Endometrium (tissue), 2 donors: ENCODE data around the gene CAMK2B.

ENCODE experiments used
- FAIRE-seq: peaks from 2 replicates; lab custom pipeline; 2012; peaks lifted over from hg19 to GRCh38; lab: Jason Lieb, UNC
- donor health status: control.
- donor health status: control.

The CAMK2B gene

GRCh38 chr7:44325201-44325671 lies at the start of gene CAMK2B:
CAMK2B (minus strand) TSS chr7:44325594; CDS start chr7:44325421, 173 bp downstream.
- FAIRE-seq: no peak

GRCh38 chr7:44374007-44374763 lies 48.8 kb upstream of the CAMK2B start:
- FAIRE-seq: no peak

- no peak for FAIRE-seq
Measured at GRCh38 chr7:44373418-44373740, 48.0 kb upstream of the CAMK2B start.

- peak; percentile 35 for FAIRE-seq
Measured at GRCh38 chr7:44372560-44373417, 47.4 kb upstream of the CAMK2B start.

- no peak for FAIRE-seq
Measured at GRCh38 chr7:44368885-44369284, 43.5 kb upstream of the CAMK2B start.

- FAIRE-seq: no peak
Measured at GRCh38 chr7:44368455-44368854, 43.1 kb upstream of the CAMK2B start.

GRCh38 chr7:44367475-44368043 lies 42.2 kb upstream of the CAMK2B start:
- no peak for FAIRE-seq

GRCh38 chr7:44366986-44367385 lies 41.6 kb upstream of the CAMK2B start:
- FAIRE-seq: no peak

GRCh38 chr7:44353668-44354067 lies 28.3 kb upstream of the CAMK2B start:
- no peak for FAIRE-seq

GRCh38 chr7:44348851-44349781 lies 23.7 kb upstream of the CAMK2B start:
- FAIRE-seq: no peak

GRCh38 chr7:44348300-44348699 lies 22.9 kb upstream of the CAMK2B start:
- no peak for FAIRE-seq

GRCh38 chr7:44347546-44348114 lies 22.2 kb upstream of the CAMK2B start:
- no peak for FAIRE-seq

GRCh38 chr7:44346063-44346462 lies 20.7 kb upstream of the CAMK2B start:
- FAIRE-seq: no peak

GRCh38 chr7:44341401-44341800 lies 16.0 kb upstream of the CAMK2B start:
- no peak for FAIRE-seq

- no peak for FAIRE-seq
Measured at GRCh38 chr7:44338600-44338999, 13.2 kb upstream of the CAMK2B start.

- no peak for FAIRE-seq
Measured at GRCh38 chr7:44336491-44336890, 11.1 kb upstream of the CAMK2B start.

- no peak for FAIRE-seq
Measured at GRCh38 chr7:44335184-44335583, 9.8 kb upstream of the CAMK2B start.

GRCh38 chr7:44334734-44335097 lies 9.3 kb upstream of the CAMK2B start:
- FAIRE-seq: no peak

- FAIRE-seq: no peak
Measured at GRCh38 chr7:44333911-44334733, 8.7 kb upstream of the CAMK2B start.

GRCh38 chr7:44331682-44332081 lies 6.3 kb upstream of the CAMK2B start:
- no peak for FAIRE-seq

- no peak for FAIRE-seq
Measured at GRCh38 chr7:44330331-44330730, 4.9 kb upstream of the CAMK2B start.
